ENCODE results near the gene SDK2. TPM values are rescaled to one million over a fixed set of nuclear protein-coding genes. Genes with fewer than 3 reads are reported as not detected.

The SDK2 gene
- total RNA-seq, 1 donor, result under 0.01 TPM

GRCh38 chr17:73616120-73616872 lies 27.9 kb downstream of the SDK2 start:
- no peak overlapping the region for H3K4me2 ChIP-seq (ENCODE audit: insufficient read depth, low read length)
- peak; percentile 9 for DNase-seq (ENCODE audit: insufficient read length, low spot score, missing footprints)
- no peak overlapping the region for H2AFZ ChIP-seq (ENCODE audit: low read length)
- H3K27ac ChIP-seq (ENCODE audit: low read depth, low read length), result no peak overlapping the region
- no peaks in the 10 kb centered on the region for H3K79me2 ChIP-seq (ENCODE audit: insufficient read depth, low read length)
- H3K4me3 ChIP-seq (ENCODE audit: insufficient read depth, low read length), result no peak overlapping the region
- H3K4me1 ChIP-seq (ENCODE audit: insufficient read depth, low read length), result no peaks in the 10 kb centered on the region
- H3K27me3 ChIP-seq (ENCODE audit: insufficient read depth, low read length), result no peaks in the 10 kb centered on the region
- no peak for TF ChIP-seq CTCF (IDR thresholded peaks at IDR 0.05; ENCODE audit: extremely low read depth, low read depth, low read length)
- no peaks in the 10 kb centered on the region for H4K20me1 ChIP-seq (ENCODE audit: insufficient read depth, low read length)
- H3K36me3 ChIP-seq (ENCODE audit: insufficient read depth, low read length), result no peaks in the 10 kb centered on the region
- H3K9me3 ChIP-seq (ENCODE audit: low read depth, low read length), result no peaks in the 10 kb centered on the region

- Histone ChIP-seq H4K20me1 (ENCODE audit: insufficient read depth, low read length) (no peaks in the 10 kb centered on the region), H3K4me1 (ENCODE audit: insufficient read depth, low read length) (no peaks in the 10 kb centered on the region), H3K27ac (ENCODE audit: low read depth, low read length) (no peak overlapping the region), H3K79me2 (ENCODE audit: insufficient read depth, low read length) (no peaks in the 10 kb centered on the region), H3K4me3 (ENCODE audit: insufficient read depth, low read length) (no peak overlapping the region), H3K27me3 (ENCODE audit: insufficient read depth, low read length) (no peaks in the 10 kb centered on the region), H2AFZ (ENCODE audit: low read length) (no peak overlapping the region), H3K36me3 (ENCODE audit: insufficient read depth, low read length) (no peaks in the 10 kb centered on the region), H3K4me2 (ENCODE audit: insufficient read depth, low read length) (no peak overlapping the region), H3K9me3 (ENCODE audit: low read depth, low read length) (no peaks in the 10 kb centered on the region)
- no peak for TF ChIP-seq CTCF (IDR thresholded peaks at IDR 0.05; ENCODE audit: extremely low read depth, low read depth, low read length)
- DNase-seq (ENCODE audit: insufficient read length, low spot score, missing footprints), result peak; percentile 42
Observed at GRCh38 chr17:73614256-73614655, 30.0 kb downstream of the SDK2 start.

GRCh38 chr17:73613271-73614233 lies 30.7 kb downstream of the SDK2 start:
- no peaks in the 10 kb centered on the region for H3K27me3 ChIP-seq (ENCODE audit: insufficient read depth, low read length)
- no peaks in the 10 kb centered on the region for H3K36me3 ChIP-seq (ENCODE audit: insufficient read depth, low read length)
- H3K27ac ChIP-seq (ENCODE audit: low read depth, low read length), result no peak overlapping the region
- H3K4me2 ChIP-seq (ENCODE audit: insufficient read depth, low read length), result no peak overlapping the region
- H4K20me1 ChIP-seq (ENCODE audit: insufficient read depth, low read length), result no peaks in the 10 kb centered on the region
- no peaks in the 10 kb centered on the region for H3K4me1 ChIP-seq (ENCODE audit: insufficient read depth, low read length)
- no peaks in the 10 kb centered on the region for H3K9me3 ChIP-seq (ENCODE audit: low read depth, low read length)
- TF ChIP-seq CTCF (IDR thresholded peaks at IDR 0.05; ENCODE audit: extremely low read depth, low read depth, low read length), result no peak
- H3K4me3 ChIP-seq (ENCODE audit: insufficient read depth, low read length), result no peak overlapping the region
- peak; percentile 23 for DNase-seq (ENCODE audit: insufficient read length, low spot score, missing footprints)
- H2AFZ ChIP-seq (ENCODE audit: low read length), result no peak overlapping the region
- H3K79me2 ChIP-seq (ENCODE audit: insufficient read depth, low read length), result no peaks in the 10 kb centered on the region

GRCh38 chr17:73612031-73612472 lies 32.2 kb downstream of the SDK2 start:
- no peaks in the 10 kb centered on the region for H3K4me1 ChIP-seq (ENCODE audit: insufficient read depth, low read length)
- no peaks in the 10 kb centered on the region for H3K9me3 ChIP-seq (ENCODE audit: low read depth, low read length)
- H3K79me2 ChIP-seq (ENCODE audit: insufficient read depth, low read length), result no peaks in the 10 kb centered on the region
- no peaks in the 10 kb centered on the region for H4K20me1 ChIP-seq (ENCODE audit: insufficient read depth, low read length)
- no peak overlapping the region for H3K4me2 ChIP-seq (ENCODE audit: insufficient read depth, low read length)
- no peaks in the 10 kb centered on the region for H3K27me3 ChIP-seq (ENCODE audit: insufficient read depth, low read length)
- H3K4me3 ChIP-seq (ENCODE audit: insufficient read depth, low read length), result no peak overlapping the region
- DNase-seq (ENCODE audit: insufficient read length, low spot score, missing footprints), result peak; percentile 31
- H3K27ac ChIP-seq (ENCODE audit: low read depth, low read length), result no peak overlapping the region
- no peak for TF ChIP-seq CTCF (IDR thresholded peaks at IDR 0.05; ENCODE audit: extremely low read depth, low read depth, low read length)
- H2AFZ ChIP-seq (ENCODE audit: low read length), result no peak overlapping the region
- H3K36me3 ChIP-seq (ENCODE audit: insufficient read depth, low read length), result no peaks in the 10 kb centered on the region
